ENCODE results near the gene ZNF561.

Gene ZNF561

GRCh38 chr19:9570255-9570654, 50.8 kb downstream of the ZNF561 start:
- no peak for DNase-seq

GRCh38 chr19:9566729-9567128, 54.3 kb downstream of the ZNF561 start:
- no peak for DNase-seq

DNA sequence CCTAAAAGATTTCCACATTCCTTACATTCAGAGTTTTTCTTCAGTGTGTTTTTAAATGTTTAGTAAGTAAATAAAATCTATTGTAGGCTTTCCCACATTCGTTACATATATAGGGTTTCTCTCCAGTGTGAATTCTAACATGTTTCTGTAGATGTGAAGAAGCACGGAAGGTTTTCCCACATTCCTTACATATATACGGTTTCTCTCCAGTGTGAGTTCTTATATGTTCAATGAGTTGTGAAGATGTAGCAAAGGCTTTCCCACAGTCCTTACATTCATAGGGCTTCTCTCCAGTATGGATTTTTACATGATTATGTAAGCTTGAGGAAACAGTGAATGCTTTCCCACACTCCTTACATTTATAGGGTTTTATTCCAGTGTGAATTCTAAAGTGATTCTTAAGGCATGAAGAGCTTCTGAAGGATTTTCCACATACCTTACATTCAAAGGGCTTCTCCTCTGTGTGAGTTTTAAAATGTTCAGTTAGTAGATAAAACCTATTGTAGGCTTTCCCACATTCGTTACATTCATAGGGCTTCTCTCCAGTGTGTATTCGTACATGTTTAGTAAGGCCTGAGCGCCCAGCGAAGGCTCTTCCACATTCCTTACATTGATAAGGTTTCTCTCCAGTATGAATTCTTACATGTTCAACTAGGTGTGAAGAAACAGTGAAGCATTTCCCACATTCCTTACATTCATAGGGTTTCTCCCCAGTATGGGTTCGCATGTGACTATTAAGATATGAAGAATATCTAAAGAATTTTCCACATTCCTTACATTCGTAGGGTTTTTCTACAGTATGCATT, 54.9 kb downstream of the ZNF561 start:
- DNase-seq = no peak
